Endothelial cell of umbilical vein (primary cell): ENCODE measurements around the gene EPS8. TPM values are rescaled to one million over a fixed set of nuclear protein-coding genes. Genes with fewer than 3 reads are reported as not detected.

Source experiments
- BruUV-seq: library from RNA; stranded (reverse); fragments of 400-500 nt; replicated peaks from 2 replicates; lab custom pipeline; 2021; lab: Mats Ljungman, UMichigan
- CTCF ChIA-PET: fragments of 300-600, 350-600 bp; sonication (Branson Sonifier 250); formaldehyde crosslinking; loops from one replicate; lab custom pipeline; 2021; ENCODE audit warnings: antibody characterized with exemption, inconsistent platforms; lab: Charles Lee
- POLR2A ChIA-PET: fragments of 300-600, 350-600 bp; sonication (Branson Sonifier 250); formaldehyde crosslinking; loops from one replicate; lab custom pipeline; 2021; ENCODE audit warnings: antibody characterized with exemption, inconsistent platforms; lab: Charles Lee
- DNase-seq: peaks from one replicate; pipeline ENCODE4 v3.0.0-alpha.2; 2011; ENCODE audit warnings: low read depth, low spot score
- FAIRE-seq: peaks from 2 replicates; lab custom pipeline; 2011; peaks lifted over from hg19 to GRCh38; lab: Jason Lieb, UNC
- H2AFZ ChIP-seq: 2 replicates; pipeline ENCODE4 v1.6.0; 2012; ENCODE audit warnings: low read depth, low read length, control low read depth, inconsistent platforms
- H3K27ac ChIP-seq: 2 replicates; pipeline ENCODE4 v1.5.1; 2011; ENCODE audit warnings: low read depth, mild to moderate bottlenecking, control low read depth, low read length, moderate library complexity; ENCODE audit not compliant: insufficient read depth
- H3K27me3 ChIP-seq, 2 experiments: 2 replicates each; pipeline versions ENCODE4 v1.6.0 to v1.6.1; 2011; ENCODE audit warnings: low read length in 2 of 2, mixed read lengths in 1 of 2; ENCODE audit not compliant: control insufficient read depth in 2 of 2, insufficient read depth in 2 of 2
- H3K36me3 ChIP-seq, 2 experiments: 2 replicates in 1 of 2; 3 replicates in 1 of 2; pipeline ENCODE4 v1.5.1; 2011; ENCODE audit warnings: low read length in 2 of 2, mild to moderate bottlenecking in 1 of 2, moderate library complexity in 1 of 2; ENCODE audit not compliant: control insufficient read depth in 2 of 2, insufficient read depth in 2 of 2; ENCODE audit errors: extremely low read depth in 1 of 2
- H3K4me1 ChIP-seq: 3 replicates; pipeline ENCODE4 v1.5.1; 2011; ENCODE audit warnings: mild to moderate bottlenecking, low read length; ENCODE audit not compliant: control insufficient read depth, insufficient read depth; ENCODE audit errors: extremely low read depth
- H3K4me2 ChIP-seq: 2 replicates; pipeline ENCODE4 v1.6.1; 2011; ENCODE audit warnings: low read length, control low read depth, mixed read lengths; ENCODE audit not compliant: insufficient read depth
- H3K4me3 ChIP-seq, 3 experiments: fragments of 200-600 bp in 1 of 3; sonication (generic), shearing (Covaris generic) in 1 of 3; replicated peaks in 1 of 3; 2 replicates each; pipeline ENCODE4 v1.5.1; 2011 to 2016; ENCODE audit warnings: control low read depth in 3 of 3, low read length in 3 of 3, mild to moderate bottlenecking in 2 of 3, inconsistent platforms in 1 of 3, low read depth in 1 of 3, moderate library complexity in 1 of 3; ENCODE audit not compliant: insufficient read depth in 1 of 3
- H3K79me2 ChIP-seq: 2 replicates; pipeline ENCODE4 v1.6.0; 2012; ENCODE audit warnings: low read length, inconsistent platforms; ENCODE audit not compliant: control insufficient read depth, insufficient read depth
- H3K9ac ChIP-seq: replicated peaks from 2 replicates; pipeline ENCODE3; 2011; ENCODE audit warnings: low read length, control low read depth; ENCODE audit not compliant: insufficient read depth; ENCODE audit errors: extremely low read depth
- H3K9me1 ChIP-seq: replicated peaks from 3 replicates; pipeline ENCODE4 v1.6.0; 2011; ENCODE audit warnings: mild to moderate bottlenecking, low read length; ENCODE audit not compliant: control insufficient read depth, insufficient read depth; ENCODE audit errors: extremely low read depth
- H3K9me3 ChIP-seq: replicated peaks from 2 replicates; pipeline ENCODE4 v1.5.1; 2012; ENCODE audit warnings: low read length, inconsistent platforms; ENCODE audit not compliant: control insufficient read depth, insufficient read depth
- H4K20me1 ChIP-seq: replicated peaks from 2 replicates; pipeline ENCODE3; 2011; ENCODE audit warnings: mild to moderate bottlenecking, low read length; ENCODE audit not compliant: control insufficient read depth, insufficient read depth; ENCODE audit errors: extremely low read depth
- CTCF ChIP-seq, 2 donors: IDR thresholded peaks; 1 replicate in 1 of 2; 2 replicates in 1 of 2; pipeline ENCODE4 v1.5.1; 2011; ENCODE audit warnings: low read length in 2 of 2, mild to moderate bottlenecking in 2 of 2, moderate library complexity in 2 of 2, control low read depth in 1 of 2, inconsistent platforms in 1 of 2, low read depth in 1 of 2; ENCODE audit not compliant: insufficient read depth in 1 of 2; ENCODE audit errors: extremely low read depth in 1 of 2
- FOS ChIP-seq: IDR thresholded peaks from 2 replicates; pipeline ENCODE4 v1.6.1; 2011; ENCODE audit warnings: mild to moderate bottlenecking, low read length, moderate library complexity, borderline replicate concordance; ENCODE audit not compliant: insufficient read depth
- JUN ChIP-seq: IDR thresholded peaks from 2 replicates; pipeline ENCODE4 v1.6.1; 2011; ENCODE audit warnings: borderline replicate concordance, low read depth; ENCODE audit not compliant: insufficient read length, insufficient read depth
- MAX ChIP-seq: IDR thresholded peaks from 2 replicates; pipeline ENCODE4 v1.6.1; 2011; ENCODE audit not compliant: insufficient read depth, insufficient read length
- MYC ChIP-seq: IDR thresholded peaks from one replicate; pipeline ENCODE4 v1.6.1; 2011; ENCODE audit warnings: mild to moderate bottlenecking, low read depth, low read length
- POLR2A ChIP-seq: IDR thresholded peaks from 2 replicates; pipeline ENCODE4 v1.6.1; 2012; ENCODE audit warnings: low read depth, mild to moderate bottlenecking, control low read depth, low read length
- POLR2AphosphoS5 ChIP-seq: IDR thresholded peaks from 2 replicates; pipeline ENCODE4 v1.6.1; 2012; ENCODE audit warnings: low read depth, mild to moderate bottlenecking, control low read depth, low read length, moderate library complexity; ENCODE audit not compliant: insufficient read depth
- dilution Hi-C: fragments of 300-500 bp; cut with MboI; formaldehyde crosslinking; loops from one replicate; pipeline ENCODE4 v1.15.0; 2019; ENCODE audit warnings: low sequenced_read_pairs; ENCODE audit not compliant: extremely low pct_ligation_motif_present
- intact Hi-C: fragments of 100-400 bp; cut with micrococcal nuclease; formaldehyde crosslinking; loops from one replicate; pipeline ENCODE4 v1.10.0; 2022
- polyA plus RNA-seq, 4 experiments: library from polyadenylated mRNA; depleted of rRNA in 3 of 4; stranded (reverse) in 3 of 4; unstranded in 1 of 4; fragments of >200 nt; gene quantifications; 2 replicates each; pipeline versions ENCODE4 v1.2.1 to v1.2.3, GENCODE V29; 2011 to 2012; ENCODE audit warnings: missing spikeins in 1 of 4
- total RNA-seq: library from RNA; stranded (reverse); gene quantifications from 2 replicates; pipeline ENCODE4 v1.2.3, GENCODE V29; 2021

EPS8 gene
- total and polyA plus RNA-seq, 2 donors (not counting 3 experiments of a cell fraction or from before 2014, with no cell fraction given), result 8.4 to 11.9 TPM

GRCh38 chr12:15677228-15677627 lies 112.0 kb downstream of the EPS8 start:
- Histone ChIP-seq H3K9me3 (no peaks in the 10 kb centered on the region), H3K9ac (no peak overlapping the region), H3K36me3 (no peaks in the 10 kb centered on the region), H3K4me1 (no peaks in the 10 kb centered on the region), H3K4me2 (no peak overlapping the region), H2AFZ (no peak overlapping the region), H3K79me2 (no peaks in the 10 kb centered on the region), H3K27ac (no peak overlapping the region), H3K9me1 (no peaks in the 10 kb centered on the region), H4K20me1 (no peaks in the 10 kb centered on the region), H3K27me3 (no peaks in the 10 kb centered on the region), H3K4me3 (no peak overlapping the region)
- no TSS peak for BruUV-seq
- POLR2A ChIA-PET, result no interaction called here
- no peak for FAIRE-seq
- dilution Hi-C loops, result no loop called here
- no peak for DNase-seq
- no peak for TF ChIP-seq MAX
- TF ChIP-seq CTCF (IDR thresholded peaks at IDR 0.05; ENCODE audit: extremely low read depth in 1 of 2, insufficient read depth in 1 of 2, low read depth in 1 of 2, low read length in 2 of 2), result no peak
- no peak for TF ChIP-seq JUN
- no peak for TF ChIP-seq POLR2AphosphoS5
- no peak for TF ChIP-seq FOS
- TF ChIP-seq MYC, result no peak
- no peak for TF ChIP-seq POLR2A
- intact Hi-C loops, result no loop called here
- CTCF ChIA-PET, result no interaction called here
